HG03439 (cell line): ENCODE measurements around the gene CSTB.

Experiments used
- ATAC-seq: cut with Tn5 transposase; IDR thresholded peaks from one replicate; pipeline ENCODE4 v1.9.1; 2021; ENCODE audit warnings: mild to moderate bottlenecking, moderate library complexity; ENCODE audit not compliant: unreplicated experiment

The CSTB gene

GRCh38 chr21:43793243-43793642, 17.1 kb upstream of the CSTB start:
- ATAC-seq = no peak

- no peak for ATAC-seq
Observed at GRCh38 chr21:43792406-43792805, 16.3 kb upstream of the CSTB start.

GRCh38 chr21:43790010-43790524, 14.0 kb upstream of the CSTB start:
- ATAC-seq = no peak

GRCh38 chr21:43789276-43790009, 13.3 kb upstream of the CSTB start, which contains the start of gene RRP1:
RRP1 (plus strand) TSS chr21:43789577; CDS start chr21:43789630, 53 bp downstream.
- ATAC-seq = peak; percentile 78

GRCh38 chr21:43786807-43787440, 10.8 kb upstream of the CSTB start:
- no peak for ATAC-seq

- no peak for ATAC-seq
Observed at GRCh38 chr21:43786300-43786806, 10.2 kb upstream of the CSTB start.

- ATAC-seq = no peak
Observed at GRCh38 chr21:43785134-43785533, 9.0 kb upstream of the CSTB start.

- ATAC-seq = no peak
Observed at GRCh38 chr21:43783098-43783700, 7.1 kb upstream of the CSTB start.

- no peak for ATAC-seq
Observed at GRCh38 chr21:43782431-43783097, 6.5 kb upstream of the CSTB start.

GRCh38 chr21:43781846-43782245, 5.7 kb upstream of the CSTB start:
- no peak for ATAC-seq

- ATAC-seq = no peak
Observed at GRCh38 chr21:43779660-43780059, 3.6 kb upstream of the CSTB start.

GRCh38 chr21:43778469-43779335, 2.6 kb upstream of the CSTB start:
- ATAC-seq = no peak

GRCh38 chr21:43777953-43778352, 1.8 kb upstream of the CSTB start:
- ATAC-seq = no peak

- ATAC-seq = no peak
Observed at GRCh38 chr21:43775190-43775589, 918 bp downstream of the CSTB start.

GRCh38 chr21:43774163-43774562, 1.9 kb downstream of the CSTB start:
- ATAC-seq = no peak

GRCh38 chr21:43772425-43772821, 3.7 kb downstream of the CSTB start:
- ATAC-seq = no peak

- ATAC-seq = no peak
Observed at GRCh38 chr21:43771698-43772424, 4.2 kb downstream of the CSTB start.

- no peak for ATAC-seq
Observed at GRCh38 chr21:43771199-43771675, 4.9 kb downstream of the CSTB start.

GRCh38 chr21:43770066-43770655, 5.9 kb downstream of the CSTB start:
- no peak for ATAC-seq
